Suprapubic skin (tissue), 3 donors: ENCODE measurements around the gene KLRF1.

Source experiments
- CTCF ChIP-seq, 2 donors: fragments of 200-600 bp in 1 of 2; fragments of 450-650 bp in 1 of 2; sonication (generic) in 1 of 2; IDR thresholded peaks; one replicate each; pipeline ENCODE4 v1.5.1; 2016 to 2019; ENCODE audit warnings: antibody characterized with exemption in 2 of 2, mild to moderate bottlenecking in 1 of 2, moderate library complexity in 1 of 2
- POLR2A ChIP-seq, 2 donors: fragments of 450-650 bp; IDR thresholded peaks; one replicate each; pipeline ENCODE4 v1.6.1; 2017; ENCODE audit warnings: antibody characterized with exemption in 2 of 2, mild to moderate bottlenecking in 2 of 2, moderate library complexity in 2 of 2

GRCh38 chr12:9829483-9829882, 2.2 kb downstream of the KLRF1 start:
- no peak for TF ChIP-seq CTCF (IDR thresholded peaks at IDR 0.05)
- no peak for TF ChIP-seq POLR2A (IDR thresholded peaks at IDR 0.05)
